PC-3 (cell line): Measurements from ENCODE around the gene PBX2.

ENCODE experiments used
- EZH2 ChIP-seq: fragments of 300-600 bp; sonication (generic); IDR thresholded peaks from one replicate; pipeline ENCODE4 v1.6.1; 2017; ENCODE audit warnings: antibody characterized with exemption, mild to moderate bottlenecking, low read length; ENCODE audit not compliant: unreplicated experiment
- TF ChIP-seq, protein P1 (sequence below): fragments of 300-600 bp; sonication (generic); conservative IDR thresholded peaks from 2 replicates; pipeline ENCODE4 v1.5.1; 2017; ENCODE audit warnings: antibody characterized with exemption, low read depth, mild to moderate bottlenecking, low read length

DNA sequence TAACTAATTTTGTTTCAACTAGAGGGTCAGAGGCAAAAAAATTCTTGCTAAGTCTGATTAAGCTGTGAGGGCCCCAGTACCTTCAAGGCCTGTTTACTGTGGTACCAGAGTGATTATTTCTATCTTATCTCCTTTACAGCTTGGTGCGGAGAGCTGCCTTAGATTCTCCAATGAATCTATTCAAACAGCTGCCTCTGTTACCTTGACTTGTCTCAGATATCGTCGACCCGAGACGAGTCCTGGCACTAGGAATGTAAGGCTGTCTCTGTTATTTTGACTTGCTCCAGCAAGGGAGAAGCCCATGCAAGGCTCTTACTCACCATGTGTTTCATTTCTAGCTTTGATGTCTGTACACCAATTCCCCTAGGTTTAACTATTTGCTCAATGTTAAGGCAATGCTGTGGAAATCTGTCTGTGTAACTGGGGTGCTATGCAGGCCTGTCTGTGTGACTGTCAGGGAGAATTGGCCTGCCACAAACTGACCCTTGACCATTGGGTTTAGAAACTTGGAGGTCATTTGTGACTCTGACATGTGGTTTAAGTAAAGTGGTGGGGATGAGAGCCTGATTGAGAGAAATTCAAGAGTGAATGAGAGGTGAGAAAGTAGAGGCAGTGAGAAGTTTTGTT is 49.5 kb downstream of the PBX2 start:
- TF ChIP-seq, protein P1, sequence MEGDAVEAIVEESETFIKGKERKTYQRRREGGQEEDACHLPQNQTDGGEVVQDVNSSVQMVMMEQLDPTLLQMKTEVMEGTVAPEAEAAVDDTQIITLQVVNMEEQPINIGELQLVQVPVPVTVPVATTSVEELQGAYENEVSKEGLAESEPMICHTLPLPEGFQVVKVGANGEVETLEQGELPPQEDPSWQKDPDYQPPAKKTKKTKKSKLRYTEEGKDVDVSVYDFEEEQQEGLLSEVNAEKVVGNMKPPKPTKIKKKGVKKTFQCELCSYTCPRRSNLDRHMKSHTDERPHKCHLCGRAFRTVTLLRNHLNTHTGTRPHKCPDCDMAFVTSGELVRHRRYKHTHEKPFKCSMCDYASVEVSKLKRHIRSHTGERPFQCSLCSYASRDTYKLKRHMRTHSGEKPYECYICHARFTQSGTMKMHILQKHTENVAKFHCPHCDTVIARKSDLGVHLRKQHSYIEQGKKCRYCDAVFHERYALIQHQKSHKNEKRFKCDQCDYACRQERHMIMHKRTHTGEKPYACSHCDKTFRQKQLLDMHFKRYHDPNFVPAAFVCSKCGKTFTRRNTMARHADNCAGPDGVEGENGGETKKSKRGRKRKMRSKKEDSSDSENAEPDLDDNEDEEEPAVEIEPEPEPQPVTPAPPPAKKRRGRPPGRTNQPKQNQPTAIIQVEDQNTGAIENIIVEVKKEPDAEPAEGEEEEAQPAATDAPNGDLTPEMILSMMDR: no peak
- no peak for TF ChIP-seq EZH2
